ENCODE data around the gene VPS54. TPM values are rescaled to one million over a fixed set of nuclear protein-coding genes. Genes with fewer than 3 reads are reported as not detected.
"Not testable (repeated sequence)": the region's sequence is repeated elsewhere in the genome, so short reads cannot be mapped to it uniquely, and the experiment has no call there.

The VPS54 gene
- total RNA-seq, 1 donor from 2014 or later = 15.0 TPM

DNA sequence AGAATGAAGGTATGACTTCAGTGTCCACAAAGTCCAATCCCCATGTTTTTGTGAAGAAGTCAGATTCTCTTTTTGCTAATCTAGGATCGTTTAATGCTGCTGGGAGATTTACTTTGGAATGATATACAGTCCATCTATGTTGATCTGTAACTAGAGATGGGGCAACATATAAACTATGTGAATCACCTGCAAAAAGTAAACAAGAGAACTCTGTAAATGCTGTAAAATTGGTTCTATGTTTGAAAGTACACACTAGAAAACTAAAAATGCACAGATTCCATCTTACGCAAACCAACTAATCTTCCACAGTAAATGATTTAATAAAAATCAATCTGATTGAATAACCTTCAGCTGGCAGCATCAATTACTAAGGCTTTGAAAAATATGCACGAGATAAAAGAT, 37.5 kb downstream of the VPS54 start:
- DNase-seq (ENCODE audit: low spot score) = no peak
- Mint-ChIP-seq H3K27me3 (ENCODE audit: low read depth) (no peaks in the 10 kb centered on the region), H3K36me3 (ENCODE audit: low read depth) (peaks cover 11% of the 10 kb centered on the region), H3K4me3 (ENCODE audit: unreplicated experiment) (no peak overlapping the region), H3K9me3 (ENCODE audit: low read depth) (no peaks in the 10 kb centered on the region), H3K27ac (ENCODE audit: unreplicated experiment) (no peak overlapping the region), H3K4me1 (ENCODE audit: low read depth) (peaks cover 15% of the 10 kb centered on the region)
- TF ChIP-seq, protein P1, sequence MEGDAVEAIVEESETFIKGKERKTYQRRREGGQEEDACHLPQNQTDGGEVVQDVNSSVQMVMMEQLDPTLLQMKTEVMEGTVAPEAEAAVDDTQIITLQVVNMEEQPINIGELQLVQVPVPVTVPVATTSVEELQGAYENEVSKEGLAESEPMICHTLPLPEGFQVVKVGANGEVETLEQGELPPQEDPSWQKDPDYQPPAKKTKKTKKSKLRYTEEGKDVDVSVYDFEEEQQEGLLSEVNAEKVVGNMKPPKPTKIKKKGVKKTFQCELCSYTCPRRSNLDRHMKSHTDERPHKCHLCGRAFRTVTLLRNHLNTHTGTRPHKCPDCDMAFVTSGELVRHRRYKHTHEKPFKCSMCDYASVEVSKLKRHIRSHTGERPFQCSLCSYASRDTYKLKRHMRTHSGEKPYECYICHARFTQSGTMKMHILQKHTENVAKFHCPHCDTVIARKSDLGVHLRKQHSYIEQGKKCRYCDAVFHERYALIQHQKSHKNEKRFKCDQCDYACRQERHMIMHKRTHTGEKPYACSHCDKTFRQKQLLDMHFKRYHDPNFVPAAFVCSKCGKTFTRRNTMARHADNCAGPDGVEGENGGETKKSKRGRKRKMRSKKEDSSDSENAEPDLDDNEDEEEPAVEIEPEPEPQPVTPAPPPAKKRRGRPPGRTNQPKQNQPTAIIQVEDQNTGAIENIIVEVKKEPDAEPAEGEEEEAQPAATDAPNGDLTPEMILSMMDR (IDR thresholded peaks at IDR 0.05) = no peak

DNA sequence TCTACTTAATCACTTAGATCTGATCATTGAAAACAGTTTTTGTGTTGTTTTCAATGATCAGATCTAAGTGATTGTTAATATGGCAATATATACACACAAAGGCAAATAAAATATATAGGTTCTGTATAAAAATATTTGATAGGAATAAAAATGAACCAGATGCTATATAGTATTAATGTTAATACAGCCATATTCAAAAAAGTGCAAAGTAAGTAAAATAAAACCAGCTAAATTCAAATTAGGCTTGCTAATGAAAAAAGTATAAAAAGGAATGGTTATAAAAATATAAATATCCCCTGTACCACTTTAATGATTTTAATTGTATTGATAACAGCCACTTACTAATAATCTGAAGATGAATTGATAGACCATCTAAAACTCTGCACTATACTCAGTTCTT, 38.4 kb downstream of the VPS54 start:
- Mint-ChIP-seq H3K4me1 (ENCODE audit: low read depth) (peaks cover 15% of the 10 kb centered on the region), H3K36me3 (ENCODE audit: low read depth) (peaks cover 14% of the 10 kb centered on the region), H3K9me3 (ENCODE audit: low read depth) (no peaks in the 10 kb centered on the region), H3K27me3 (ENCODE audit: low read depth) (no peaks in the 10 kb centered on the region), H3K27ac (ENCODE audit: unreplicated experiment) (no peak overlapping the region), H3K4me3 (ENCODE audit: unreplicated experiment) (no peak overlapping the region)
- TF ChIP-seq, protein P1 (IDR thresholded peaks at IDR 0.05) = no peak
- DNase-seq (ENCODE audit: low spot score) = no peak

DNA sequence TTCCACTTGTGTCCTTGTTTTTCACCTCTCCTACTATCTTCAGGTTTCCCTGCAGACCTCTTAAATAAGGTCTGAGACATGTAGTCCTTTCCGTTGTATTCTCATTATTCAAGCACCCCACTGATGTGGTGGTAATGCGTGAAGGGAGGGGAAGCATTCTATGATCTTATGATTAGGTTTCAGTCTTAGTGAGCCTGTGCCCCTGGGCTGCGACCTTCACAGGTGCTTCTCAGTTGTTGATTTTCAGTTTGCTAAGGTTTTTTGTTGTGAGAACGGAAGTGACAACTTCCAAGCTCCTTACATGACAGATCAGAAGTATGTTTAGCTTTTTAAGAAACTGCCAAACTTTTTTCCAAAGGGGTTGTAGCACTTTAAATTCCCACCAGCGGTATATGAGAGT, 41.3 kb downstream of the VPS54 start:
- H3K9me3 Mint-ChIP-seq (ENCODE audit: low read depth) = no peaks in the 10 kb centered on the region
- H3K4me3 Mint-ChIP-seq (ENCODE audit: unreplicated experiment) = no peak overlapping the region
- H3K36me3 Mint-ChIP-seq (ENCODE audit: low read depth) = peaks cover 16% of the 10 kb centered on the region
- TF ChIP-seq, protein P1 (IDR thresholded peaks at IDR 0.05) = no peak
- no peaks in the 10 kb centered on the region for H3K27me3 Mint-ChIP-seq (ENCODE audit: low read depth)
- H3K27ac Mint-ChIP-seq (ENCODE audit: unreplicated experiment) = no peak overlapping the region
- H3K4me1 Mint-ChIP-seq (ENCODE audit: low read depth) = peaks cover 4% of the 10 kb centered on the region
- DNase-seq (ENCODE audit: low spot score) = no peak

DNA sequence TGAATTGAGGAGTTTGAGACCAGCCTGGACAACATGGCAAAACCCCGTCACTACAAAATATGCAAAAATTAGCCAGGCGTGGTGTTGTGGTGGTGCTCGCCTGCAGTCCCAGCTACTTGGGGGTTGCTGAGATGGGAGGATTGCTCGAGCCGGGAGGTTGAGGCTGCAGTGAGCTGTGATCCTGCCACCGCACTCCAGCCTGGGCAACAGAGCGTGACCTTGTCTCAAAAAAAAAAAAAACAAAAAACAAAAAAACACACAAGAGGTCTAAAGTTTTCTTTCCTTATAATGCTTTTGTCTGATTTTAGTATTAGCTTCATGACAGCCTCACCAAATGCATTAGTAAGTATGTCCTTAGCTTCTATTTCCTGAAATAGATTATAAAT, 43.1 kb downstream of the VPS54 start:
- no peaks in the 10 kb centered on the region for H3K27me3 Mint-ChIP-seq (ENCODE audit: low read depth)
- no peak overlapping the region for H3K4me3 Mint-ChIP-seq (ENCODE audit: unreplicated experiment)
- H3K9me3 Mint-ChIP-seq (ENCODE audit: low read depth) = no peaks in the 10 kb centered on the region
- TF ChIP-seq, protein P1 (IDR thresholded peaks at IDR 0.05) = no peak
- H3K4me1 Mint-ChIP-seq (ENCODE audit: low read depth) = peaks cover 4% of the 10 kb centered on the region
- H3K27ac Mint-ChIP-seq (ENCODE audit: unreplicated experiment) = no peak overlapping the region
- peaks cover 16% of the 10 kb centered on the region for H3K36me3 Mint-ChIP-seq (ENCODE audit: low read depth)
- DNase-seq (ENCODE audit: low spot score) = no peak

DNA sequence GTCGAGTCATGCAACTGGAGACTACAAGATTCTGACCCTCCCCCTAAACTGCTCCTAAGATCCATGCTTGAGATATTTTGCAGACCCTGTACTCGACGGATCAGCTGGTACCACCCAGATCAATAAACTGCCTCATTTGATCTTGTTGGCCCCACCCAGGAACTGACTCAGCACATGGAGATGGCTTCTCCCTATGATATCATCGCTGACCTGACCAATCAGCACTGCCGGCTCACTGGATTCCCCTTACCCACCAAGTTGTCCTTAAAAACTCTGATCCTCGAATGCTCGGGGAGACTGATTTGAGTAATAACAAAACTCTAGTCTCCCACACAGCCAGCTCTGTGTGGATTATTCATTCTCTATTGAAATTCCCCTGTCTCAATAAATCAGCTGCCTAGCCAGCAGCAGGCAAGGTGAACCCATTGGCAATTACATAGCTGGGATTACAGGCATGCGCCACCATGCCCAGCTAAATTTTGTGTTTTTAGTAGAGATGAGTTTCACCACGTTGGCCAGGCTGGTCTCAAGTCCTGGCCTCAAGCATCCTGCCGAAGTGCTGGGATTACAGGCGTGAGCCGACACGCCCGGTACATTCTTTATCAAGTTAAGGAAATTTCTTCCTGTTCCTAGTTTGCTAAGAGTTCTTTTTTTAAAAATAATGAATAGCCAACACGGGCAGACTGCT, 43.6 kb downstream of the VPS54 start:
- no peak for DNase-seq (ENCODE audit: low spot score)
- no peaks in the 10 kb centered on the region for H3K9me3 Mint-ChIP-seq (ENCODE audit: low read depth)
- H3K27ac Mint-ChIP-seq (ENCODE audit: unreplicated experiment) = no peak overlapping the region
- no peak overlapping the region for H3K4me3 Mint-ChIP-seq (ENCODE audit: unreplicated experiment)
- TF ChIP-seq, protein P1 (IDR thresholded peaks at IDR 0.05) = no peak
- H3K4me1 Mint-ChIP-seq (ENCODE audit: low read depth) = peaks cover 4% of the 10 kb centered on the region
- peaks cover 16% of the 10 kb centered on the region for H3K36me3 Mint-ChIP-seq (ENCODE audit: low read depth)
- H3K27me3 Mint-ChIP-seq (ENCODE audit: low read depth) = no peaks in the 10 kb centered on the region

DNA sequence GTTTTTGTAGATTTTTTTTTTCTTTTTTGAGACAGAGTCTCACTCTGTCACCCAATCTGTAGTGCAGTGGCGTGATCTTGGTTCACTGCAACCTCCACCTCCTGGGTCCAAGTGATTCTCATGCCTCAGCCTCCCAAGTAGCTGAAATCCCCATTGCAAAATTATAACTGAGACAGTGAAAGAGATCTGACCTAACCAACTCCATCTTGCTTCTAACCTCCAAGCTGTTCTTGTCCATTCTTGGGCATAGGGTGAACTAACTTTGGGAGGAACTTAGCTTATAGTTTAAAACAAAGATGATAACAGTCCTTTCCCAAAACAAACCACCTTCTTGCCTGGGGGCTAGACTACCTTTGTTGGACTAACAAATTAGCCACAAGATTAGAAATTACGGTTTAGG, 44.2 kb downstream of the VPS54 start:
- not testable (repeated sequence) for H3K27ac Mint-ChIP-seq (ENCODE audit: unreplicated experiment); DNase-seq (ENCODE audit: low spot score); H3K4me3 Mint-ChIP-seq (ENCODE audit: unreplicated experiment); H3K9me3 Mint-ChIP-seq (ENCODE audit: low read depth); H3K4me1 Mint-ChIP-seq (ENCODE audit: low read depth); H3K27me3 Mint-ChIP-seq (ENCODE audit: low read depth)
- H3K36me3 Mint-ChIP-seq (ENCODE audit: low read depth) = peaks cover 11% of the 10 kb centered on the region
